Aorta (tissue), 5 donors: ENCODE data around the gene ARID3A. TPM values are rescaled to one million over a fixed set of nuclear protein-coding genes. Genes with fewer than 3 reads are reported as not detected.

Experiments
- ATAC-seq: fragments of 200-7000 bp; cut with Tn5 transposase; one replicate; pipeline ENCODE4 v1.9.1; 2022; ENCODE audit warnings: moderate library complexity; ENCODE audit not compliant: low FRiP score
- DNase-seq, 2 donors: peaks; one replicate each; pipeline ENCODE4 v3.0.0-alpha.2; 2020
- H3K27ac ChIP-seq, 2 donors: one replicate each; pipeline ENCODE4 v1.5.1; 2013; ENCODE audit warnings: low read length in 2 of 2, mild to moderate bottlenecking in 2 of 2, moderate library complexity in 2 of 2, control low read depth in 1 of 2, inconsistent platforms in 1 of 2, low read depth in 1 of 2
- H3K27me3 ChIP-seq, 2 donors: one replicate each; pipeline ENCODE4 v1.6.1; 2013; ENCODE audit warnings: control low read depth in 1 of 2, low read length in 1 of 2, mild to moderate bottlenecking in 1 of 2, moderate library complexity in 1 of 2; ENCODE audit not compliant: insufficient read depth in 2 of 2, control insufficient read depth in 1 of 2
- H3K36me3 ChIP-seq, 2 donors: one replicate each; pipeline ENCODE4 v1.6.1; 2013; ENCODE audit warnings: control low read depth in 1 of 2, low read length in 1 of 2, mild to moderate bottlenecking in 1 of 2; ENCODE audit not compliant: insufficient read depth in 2 of 2, control insufficient read depth in 1 of 2
- H3K4me1 ChIP-seq, 2 donors: one replicate each; pipeline ENCODE4 v1.6.1; 2013; ENCODE audit warnings: low read length in 2 of 2, control low read depth in 1 of 2, mild to moderate bottlenecking in 1 of 2, moderate library complexity in 1 of 2; ENCODE audit not compliant: insufficient read depth in 2 of 2, control insufficient read depth in 1 of 2
- H3K4me3 ChIP-seq, 2 donors: one replicate each; pipeline ENCODE4 v1.5.1; 2013; ENCODE audit warnings: low read length in 2 of 2, control low read depth in 1 of 2, mild to moderate bottlenecking in 1 of 2
- H3K9me3 ChIP-seq: one replicate; pipeline ENCODE4 v1.6.1; 2013; ENCODE audit warnings: mild to moderate bottlenecking, low read length; ENCODE audit not compliant: control insufficient read depth
- WGBS, 2 donors: extraction: QIAGEN DNeasy Blood & Tissue Kit; methylation state at CpG; one replicate each; pipeline ENCODE4 v1.1.7; 2013; 5-methylcytosine and 5-hydroxymethylcytosine counted together
- intact Hi-C, 2 donors: fragments of 100-400 bp; cut with DNase I; formaldehyde crosslinking; loops; one replicate each; pipeline versions ENCODE4 v1.14.2 to v1.15.0; 2022
- polyA plus RNA-seq, 2 donors: library from polyadenylated mRNA; stranded (reverse); fragments of 200-250 nt; gene quantifications; one replicate each; pipeline ENCODE4 v1.2.3, GENCODE V29; 2013
- total RNA-seq, 2 donors: library from RNA; stranded (reverse); fragmentation: NEBNext Ultra II Directional; extraction: Animal tissue kit (Norgen Biotek cat#: 25700); gene quantifications; one replicate each; pipeline ENCODE4 v1.2.1, GENCODE V29; 2021
- donor health status: healthy with polysubstance abuse.
- donor health status: Bipolar disorder and iron deficiency.
- donor health status: DM: no; HTN: no; CAD: no.
- donor health status: DM: no; HTN: no; CAD: no.
- donor health status: DM: yes; HTN: yes; CAD: no.

ARID3A gene
- total and polyA plus RNA-seq, 4 donors, result 0.97 to 13.8 (median 5.3) TPM

- DNase-seq, result no peak
These were observed 46.4 kb downstream of the ARID3A start for GRCh38 chr19:972281-972680.

DNA sequence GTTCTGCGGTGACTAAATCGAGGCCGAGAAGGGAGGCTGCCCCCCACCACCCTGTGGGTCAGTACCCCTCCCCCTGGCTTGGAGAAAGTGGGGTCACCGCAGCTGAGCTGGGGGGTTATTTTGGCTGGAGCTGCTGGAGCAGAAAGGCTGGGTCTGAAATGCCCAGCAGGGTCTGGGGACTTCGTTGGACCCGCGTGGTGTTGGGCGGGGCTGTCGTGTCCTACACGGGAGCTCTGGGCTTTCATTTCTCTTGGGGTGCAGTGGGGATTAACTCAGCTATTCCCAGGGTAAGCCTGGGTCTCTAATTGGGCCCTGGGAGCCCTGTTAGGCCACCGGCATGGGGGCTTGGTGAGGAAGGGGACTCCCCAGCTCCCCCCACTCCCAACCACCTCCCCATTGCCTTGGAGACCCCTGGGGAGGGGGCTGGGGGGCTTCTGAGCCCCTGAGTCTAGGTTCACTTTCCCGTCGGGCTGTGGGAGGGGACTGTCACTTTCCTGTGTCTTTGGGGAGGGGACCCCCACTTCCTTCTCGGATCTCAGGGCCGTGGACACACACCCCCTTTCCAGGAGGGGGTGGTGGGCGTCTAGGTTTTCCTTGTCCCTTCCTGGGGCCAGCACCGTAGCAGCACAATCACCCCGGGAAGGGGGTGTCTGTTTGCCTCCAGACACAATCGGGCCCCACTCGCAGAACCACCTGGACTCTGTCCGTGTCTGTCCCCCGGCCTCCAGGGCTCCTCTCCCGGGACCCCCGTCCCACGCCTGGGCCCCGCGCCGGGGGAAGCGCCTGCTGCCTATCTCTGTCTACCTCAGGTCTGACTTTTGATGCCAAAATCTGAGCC, 48.1 kb downstream of the ARID3A start:
- ATAC-seq, result no peak
- intact Hi-C loops, result no loop called here
- Histone ChIP-seq H3K4me3 (no peak overlapping the region), H3K27me3 (no peaks in the 10 kb centered on the region), H3K9me3 (peaks cover 1% of the 10 kb centered on the region), H3K36me3 (no peaks in the 10 kb centered on the region), H3K27ac (no peak overlapping the region), H3K4me1 (no peaks in the 10 kb centered on the region)
- DNase-seq, result no peak
- WGBS, 2 donors, result 87% methylated on average over 29 of the region's 29 CpGs

More at GRCh38 chr19:972281-972680, 46.4 kb downstream of the ARID3A start:
- Histone ChIP-seq H3K27ac (no peak overlapping the region), H3K4me3 (no peak overlapping the region), H3K27me3 (no peaks in the 10 kb centered on the region), H3K9me3 (peaks cover 1% of the 10 kb centered on the region), H3K4me1 (no peaks in the 10 kb centered on the region), H3K36me3 (no peaks in the 10 kb centered on the region)
- intact Hi-C loops, result no loop called here
- ATAC-seq, result no peak
- WGBS, 2 donors, result 98 to 99% methylated on average over 6 of the region's 6 CpGs

DNA sequence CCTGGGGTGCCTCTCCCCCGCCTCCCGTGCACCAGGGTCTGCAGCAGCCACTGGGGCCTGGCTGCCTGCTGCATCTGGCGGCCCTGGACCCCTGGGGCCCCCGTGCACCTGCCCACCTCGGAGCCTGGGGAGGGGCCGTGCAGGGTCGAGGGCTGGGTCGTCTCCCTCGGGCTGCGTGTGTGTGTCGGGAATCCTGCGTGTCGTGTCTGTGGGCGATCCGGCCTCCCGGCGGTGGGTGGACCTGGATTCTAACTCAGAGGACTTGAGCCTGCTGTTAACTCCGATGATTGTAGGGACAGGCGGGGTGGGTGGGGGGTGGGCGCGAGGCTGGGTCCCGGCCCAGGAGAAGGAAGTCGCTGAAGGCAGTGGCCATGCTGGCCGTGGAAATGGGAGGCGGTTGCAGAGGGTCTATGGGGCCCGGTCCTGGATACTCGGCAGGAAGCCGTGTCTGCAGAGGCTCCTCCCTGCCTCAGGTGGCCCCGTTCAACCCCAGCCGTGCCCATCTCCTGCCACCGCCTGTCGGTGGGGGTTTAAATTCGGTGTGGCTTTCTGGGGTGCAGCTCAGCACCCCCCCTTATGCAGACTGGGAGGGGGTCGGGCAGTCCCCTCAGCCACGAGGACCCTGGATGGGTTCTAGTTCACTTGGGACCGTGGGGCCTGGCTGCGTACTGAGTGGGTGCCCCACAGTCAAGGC, 48.9 kb downstream of the ARID3A start:
- DNase-seq (no peak), ATAC-seq (no peak)
- intact Hi-C loops, result loop anchor here in 1 of 2 donors (5.0 kb wide), 1 partner anchor 117 kb away; the partner anchor contains the start of gene CFD
- Histone ChIP-seq H3K4me1 (no peaks in the 10 kb centered on the region), H3K36me3 (no peaks in the 10 kb centered on the region), H3K9me3 (peaks cover 1% of the 10 kb centered on the region), H3K27me3 (no peaks in the 10 kb centered on the region), H3K4me3 (no peak overlapping the region), H3K27ac (no peak overlapping the region)
- WGBS, 2 donors, result 81 to 83% methylated on average over 34 to 37 of the region's 37 CpGs

DNA sequence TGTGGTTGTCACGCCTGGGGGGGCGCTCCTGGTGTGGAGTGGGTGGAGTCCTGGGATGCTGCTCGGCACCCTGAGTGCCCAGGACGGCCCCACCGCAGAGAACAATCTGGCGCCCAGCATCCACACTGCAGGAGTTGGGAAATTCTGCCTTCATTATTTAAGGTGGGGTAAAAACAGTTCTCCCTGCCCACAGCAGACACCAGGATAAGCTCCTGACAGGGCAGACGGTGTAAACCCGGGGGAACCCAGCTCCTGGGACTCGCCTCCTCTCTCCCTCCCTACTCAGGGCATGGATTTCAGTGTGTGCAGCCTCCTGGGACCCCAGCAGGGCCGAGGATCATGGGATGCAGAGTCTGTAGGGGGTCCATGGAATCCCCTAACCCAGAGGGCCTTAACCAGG, 50.6 kb downstream of the ARID3A start:
- H3K9me3 ChIP-seq, result no peaks in the 10 kb centered on the region
- no peaks in the 10 kb centered on the region for H3K4me1 ChIP-seq
- no peaks in the 10 kb centered on the region for H3K27me3 ChIP-seq
- 72 to 85% methylated on average over 10 of the region's 10 CpGs for WGBS, 2 donors
- DNase-seq (no peak), ATAC-seq (peak; percentile 9)
- no peak overlapping the region for H3K27ac ChIP-seq
- intact Hi-C loops, result loop anchor here in 1 of 2 donors (5.0 kb wide), 1 partner anchor 119 kb away; the partner anchor contains the start of gene CFD
- H3K36me3 ChIP-seq, result no peaks in the 10 kb centered on the region
- no peak overlapping the region for H3K4me3 ChIP-seq

- ATAC-seq (peak; percentile 4), DNase-seq (no peak)
- Histone ChIP-seq H3K9me3 (no peaks in the 10 kb centered on the region), H3K4me1 (no peaks in the 10 kb centered on the region), H3K27ac (no peak overlapping the region), H3K4me3 (no peak overlapping the region), H3K36me3 (no peaks in the 10 kb centered on the region), H3K27me3 (no peaks in the 10 kb centered on the region)
- intact Hi-C loops, result loop anchor here in 1 of 2 donors (5.0 kb wide), 1 partner anchor 120 kb away; the partner anchor contains the start of gene CFD
- 86 to 88% methylated on average over 21 to 24 of the region's 24 CpGs for WGBS, 2 donors
These were observed 51.2 kb downstream of the ARID3A start for GRCh38 chr19:977058-977464.

DNA sequence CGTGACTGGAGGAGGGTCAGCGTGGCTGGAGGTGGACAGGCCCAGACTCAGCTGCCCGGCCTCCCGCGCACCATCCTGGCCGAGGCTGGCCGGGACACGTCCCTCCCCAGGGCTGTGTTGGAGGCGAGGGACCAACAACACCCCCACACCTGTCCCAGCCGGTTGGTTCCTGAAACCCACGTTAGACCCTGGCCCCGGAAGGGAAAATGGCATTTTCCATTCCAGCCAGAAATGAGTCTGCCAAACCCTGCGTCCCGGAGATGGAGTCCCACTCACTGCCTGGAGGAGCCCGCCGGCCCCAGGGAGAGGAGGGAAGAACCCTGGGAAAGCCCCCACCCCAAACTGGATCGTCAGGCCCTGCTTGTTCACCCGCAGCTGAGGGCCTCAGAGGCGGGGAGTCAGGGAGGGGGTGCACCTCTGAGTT, 53.5 kb downstream of the ARID3A start:
- WGBS, 2 donors, result 63 to 70% methylated on average over 19 of the region's 19 CpGs
- ATAC-seq, result no peak
- intact Hi-C loops, result loop anchor here in 1 of 2 donors (5.0 kb wide), 1 partner anchor 122 kb away; the partner anchor contains the start of gene CFD

GRCh38 chr19:980133-980998, 54.5 kb downstream of the ARID3A start:
- 29% methylated on average over 31 to 32 of the region's 32 CpGs for WGBS, 2 donors
- Histone ChIP-seq H3K27me3 (no peaks in the 10 kb centered on the region), H3K4me3 (no peak overlapping the region), H3K27ac (no peak overlapping the region), H3K9me3 (no peaks in the 10 kb centered on the region), H3K4me1 (no peaks in the 10 kb centered on the region), H3K36me3 (no peaks in the 10 kb centered on the region)
- ATAC-seq, result no peak
- intact Hi-C loops, result loop anchor here in 1 of 2 donors (10.0 kb wide), 1 partner anchor 206 kb away; no protein-coding TSS in a partner anchor
- DNase-seq, result no peak

More for the DNA sequence above, 53.5 kb downstream of the ARID3A start:
- no peaks in the 10 kb centered on the region for H3K36me3 ChIP-seq
- H3K9me3 ChIP-seq, result no peaks in the 10 kb centered on the region
- H3K4me1 ChIP-seq, result no peaks in the 10 kb centered on the region
- no peak overlapping the region for H3K4me3 ChIP-seq
- no peaks in the 10 kb centered on the region for H3K27me3 ChIP-seq
- H3K27ac ChIP-seq, result no peak overlapping the region
- DNase-seq, result no peak

DNA sequence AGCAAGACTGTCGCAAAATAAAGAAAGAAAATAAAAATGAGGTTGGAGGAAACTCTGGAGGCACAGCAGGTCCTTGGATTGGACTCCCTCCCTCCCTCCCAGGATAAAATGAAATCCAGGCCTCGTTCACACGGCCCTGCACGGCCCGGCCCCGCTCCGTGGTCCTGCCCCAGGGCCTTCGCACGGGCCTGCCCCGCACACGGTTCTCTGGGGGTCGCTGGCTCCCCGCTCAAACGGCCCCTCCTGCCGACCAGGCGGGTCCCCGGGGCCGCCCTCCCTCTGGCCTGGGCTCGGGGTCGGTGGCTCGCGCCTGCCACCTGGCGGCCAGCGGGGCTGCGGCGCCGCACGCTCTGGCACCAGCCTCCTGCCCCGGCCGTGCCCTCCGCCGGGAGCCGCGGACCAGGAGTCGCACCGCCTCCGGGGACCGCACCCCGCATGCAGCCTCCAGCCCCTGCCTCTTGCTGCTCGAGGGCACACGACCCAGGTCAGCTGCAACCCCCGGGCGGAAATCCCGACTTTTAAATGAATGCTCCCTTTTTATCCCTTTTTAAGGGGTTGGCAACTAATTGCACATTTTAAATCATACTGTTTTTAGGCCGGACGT, 56.8 kb downstream of the ARID3A start:
- Histone ChIP-seq H3K36me3 (no peaks in the 10 kb centered on the region), H3K9me3 (no peaks in the 10 kb centered on the region), H3K4me1 (no peaks in the 10 kb centered on the region), H3K4me3 (no peak overlapping the region), H3K27me3 (no peaks in the 10 kb centered on the region), H3K27ac (no peak overlapping the region)
- 0 to 1% methylated on average over 46 of the region's 46 CpGs for WGBS, 2 donors
- ATAC-seq (peak; percentile 88), DNase-seq (peak; percentile 79 to 92)
- intact Hi-C loops, result loop anchor here (1.0 to 10.0 kb wide), 4 partner anchors 60 to 208 kb away; no protein-coding TSS in a partner anchor
